T47D (cell line): ENCODE measurements around the gene CAMKMT.

Experiments
- DNase-seq, 2 experiments: peaks; one replicate each; pipeline versions ENCODE4 v3.0.0 to v3.0.0-alpha.2; 2011 to 2012; ENCODE audit warnings: low read depth in 1 of 2, low spot score in 1 of 2
- JUND ChIP-seq: IDR thresholded peaks from 2 replicates; pipeline ENCODE4 v1.6.1; 2012; ENCODE audit warnings: low read depth
- in situ Hi-C: cut with HindIII; loops from 2 replicates; pipeline ENCODE4 v1.10.0; 2016; ENCODE audit warnings: low sequenced_read_pairs, low pct_unique_long_range_greater_than_20kb

Gene CAMKMT

DNA sequence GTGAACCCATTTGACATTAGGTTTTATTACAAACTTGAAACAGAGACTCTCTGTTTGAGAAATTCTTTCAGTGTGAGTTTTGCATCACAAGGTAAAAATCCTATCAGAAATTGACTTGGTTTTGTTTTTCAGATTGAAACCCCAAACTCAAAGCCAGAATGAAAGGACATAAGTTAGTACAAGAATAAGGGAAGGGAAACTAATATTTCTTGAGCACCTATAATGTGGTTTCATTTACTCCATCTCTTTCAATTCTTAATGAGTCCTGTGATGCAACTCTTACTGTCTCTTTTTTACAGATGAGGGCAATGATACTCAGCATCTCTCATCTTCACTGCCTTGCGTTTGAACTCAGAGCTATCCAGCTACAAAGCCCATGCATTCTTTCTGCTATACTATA is 369.8 kb downstream of the CAMKMT start:
- in situ Hi-C loops: no loop called here
- no peak for TF ChIP-seq JUND
- DNase-seq: no peak

DNA sequence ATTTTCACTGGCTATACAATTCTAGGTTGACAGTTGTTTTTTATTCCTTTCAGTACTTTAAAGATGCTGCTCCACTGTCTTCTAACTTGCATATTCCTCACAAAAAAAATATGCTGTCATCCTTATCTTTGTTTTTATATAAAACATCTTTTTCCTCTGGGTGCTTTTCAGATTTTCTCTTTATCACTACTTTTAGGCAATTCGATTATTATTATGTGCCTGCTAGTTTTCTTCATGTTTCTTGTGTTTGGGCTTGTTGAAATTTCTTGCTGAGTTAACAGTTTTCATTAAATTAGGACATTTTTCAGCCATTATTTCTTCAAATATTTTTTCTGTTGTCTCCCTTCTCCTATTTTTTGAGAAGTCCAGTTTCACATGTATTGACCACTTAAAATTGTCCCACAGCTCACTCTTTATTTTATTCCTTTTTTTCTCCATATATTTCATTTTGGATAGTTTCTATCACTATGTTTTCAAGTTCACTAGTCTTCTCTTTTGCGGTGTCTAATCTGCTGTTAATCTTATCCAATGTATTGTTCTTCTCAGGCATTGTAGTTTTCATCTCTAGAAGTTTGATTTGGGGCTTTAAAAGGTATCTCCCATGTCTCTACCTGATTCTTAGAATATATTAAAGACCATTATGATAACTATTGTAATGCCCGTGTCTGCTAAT is 374.7 kb downstream of the CAMKMT start:
- in situ Hi-C loops: no loop called here
- no peak for DNase-seq
- no peak for TF ChIP-seq JUND

DNA sequence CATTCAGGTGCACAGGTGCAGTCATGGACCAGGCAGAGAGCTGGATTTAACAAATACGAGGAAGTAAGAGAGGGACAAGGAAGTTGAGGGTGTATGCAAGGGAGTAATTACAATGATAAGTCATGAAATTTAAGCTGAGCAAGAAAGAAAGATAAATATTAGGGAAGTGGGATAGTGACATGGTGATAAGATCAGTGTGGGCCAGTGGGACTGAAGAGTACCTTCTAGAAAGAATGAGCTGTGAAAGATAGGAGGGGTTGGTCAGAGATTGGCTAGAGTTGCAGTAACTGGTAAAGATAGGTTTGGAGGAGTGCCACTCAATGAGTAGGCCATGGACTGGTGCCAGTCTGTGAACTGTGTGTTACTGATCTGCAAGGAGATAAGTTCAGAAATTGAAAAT is 378.9 kb downstream of the CAMKMT start:
- DNase-seq: no peak
- in situ Hi-C loops: no loop called here
- no peak for TF ChIP-seq JUND

DNA sequence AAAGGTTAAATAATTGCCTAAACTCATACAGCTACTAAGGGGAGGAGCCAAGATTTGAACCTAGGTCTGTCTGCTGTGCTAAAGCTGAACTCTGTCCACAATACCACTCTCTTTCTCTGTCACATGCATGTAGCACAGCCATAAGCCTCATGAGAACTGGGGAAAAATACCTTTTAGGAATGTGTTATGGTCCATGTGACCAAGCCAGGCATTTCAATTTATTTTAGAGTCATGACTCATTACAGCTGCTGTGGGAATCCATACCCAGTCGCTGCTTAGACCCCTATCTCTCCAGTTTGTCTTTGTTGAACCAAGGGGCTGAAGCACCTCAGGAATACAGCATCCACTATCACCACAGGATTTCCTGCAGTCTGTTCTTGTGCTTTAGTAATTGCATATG is 379.8 kb downstream of the CAMKMT start:
- no peak for TF ChIP-seq JUND
- in situ Hi-C loops: no loop called here
- no peak for DNase-seq

DNA sequence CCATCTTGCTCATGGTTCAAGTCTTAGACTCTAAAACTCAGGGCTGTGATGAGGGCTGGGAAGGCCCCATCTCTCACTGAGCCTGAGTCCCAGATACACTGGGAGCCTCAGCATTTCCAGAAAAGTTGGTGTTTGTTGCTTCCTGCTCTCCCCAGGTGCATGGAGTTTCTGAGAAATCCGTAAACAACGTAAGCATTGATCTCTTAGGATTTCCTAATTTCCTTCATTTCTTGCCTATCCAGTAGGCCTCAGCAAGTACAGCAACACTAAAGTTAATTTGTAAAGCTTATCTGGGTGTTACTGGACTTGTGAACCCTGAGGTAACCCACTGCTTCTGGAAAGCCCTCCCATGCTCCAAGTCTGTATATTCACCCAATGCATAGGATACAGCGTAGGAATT is 380.3 kb downstream of the CAMKMT start:
- in situ Hi-C loops: no loop called here
- DNase-seq: no peak
- TF ChIP-seq JUND: no peak

DNA sequence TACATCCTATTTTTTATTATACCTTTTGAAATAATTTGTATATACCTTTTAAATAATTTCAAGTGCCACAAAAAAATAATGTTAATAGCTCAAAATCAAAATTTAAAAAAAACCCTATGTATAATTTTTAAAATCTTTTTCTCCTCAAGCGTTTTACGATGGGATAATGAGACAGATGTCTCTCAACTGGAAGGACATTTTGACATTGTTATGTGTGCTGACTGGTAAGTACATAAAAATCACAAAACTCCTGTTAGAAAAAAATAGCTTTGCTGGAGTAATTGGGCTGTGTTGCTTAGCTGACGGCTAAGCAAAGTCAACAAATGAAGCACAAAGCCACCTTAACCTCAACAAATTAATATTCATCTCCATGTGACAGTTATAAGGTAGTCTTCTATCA is 381.7 kb downstream of the CAMKMT start:
- in situ Hi-C loops: no loop called here
- no peak for DNase-seq
- TF ChIP-seq JUND: no peak

DNA sequence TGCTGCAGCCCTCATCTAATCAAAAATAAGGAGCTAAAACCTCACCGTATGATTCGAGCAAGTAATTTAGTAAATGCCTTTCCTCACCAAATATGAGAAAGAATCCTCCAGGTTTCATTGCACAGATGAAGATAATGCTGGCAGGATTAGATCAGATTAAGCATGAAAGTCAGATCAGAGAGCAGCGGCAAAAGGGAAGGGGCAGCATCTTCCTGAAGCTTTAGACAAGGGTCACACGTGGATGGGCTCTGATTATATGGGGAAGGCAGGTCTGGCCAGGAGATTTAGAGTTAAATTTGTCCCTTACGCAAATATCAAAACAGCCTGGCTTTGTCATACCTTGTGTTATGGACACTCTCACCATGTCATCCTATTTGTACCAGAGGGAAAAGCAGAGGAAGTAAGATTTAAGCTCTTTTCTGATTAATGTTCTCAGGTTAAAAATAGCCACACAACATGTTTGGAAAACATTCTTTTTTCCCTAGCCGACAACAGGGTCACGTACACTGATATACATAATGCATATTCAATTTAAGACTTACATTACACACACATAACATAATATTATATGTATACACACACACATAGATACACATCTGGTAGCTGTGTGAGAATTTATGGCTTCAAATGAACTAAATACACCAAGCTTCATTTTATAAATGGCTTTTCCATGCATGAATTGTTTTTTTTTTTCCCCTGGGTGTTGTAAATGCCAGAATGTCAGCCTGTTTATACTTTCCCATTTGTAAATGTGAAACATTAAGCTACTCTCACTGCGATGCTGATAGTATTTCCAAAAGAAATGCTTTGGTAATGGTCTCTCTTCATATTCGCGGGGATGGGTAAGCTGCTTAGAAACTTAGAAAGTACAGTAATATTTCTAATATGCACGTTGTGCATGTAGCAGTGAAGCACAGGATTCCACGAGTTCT is 383.5 kb downstream of the CAMKMT start:
- no peak for DNase-seq
- in situ Hi-C loops: no loop called here
- no peak for TF ChIP-seq JUND

DNA sequence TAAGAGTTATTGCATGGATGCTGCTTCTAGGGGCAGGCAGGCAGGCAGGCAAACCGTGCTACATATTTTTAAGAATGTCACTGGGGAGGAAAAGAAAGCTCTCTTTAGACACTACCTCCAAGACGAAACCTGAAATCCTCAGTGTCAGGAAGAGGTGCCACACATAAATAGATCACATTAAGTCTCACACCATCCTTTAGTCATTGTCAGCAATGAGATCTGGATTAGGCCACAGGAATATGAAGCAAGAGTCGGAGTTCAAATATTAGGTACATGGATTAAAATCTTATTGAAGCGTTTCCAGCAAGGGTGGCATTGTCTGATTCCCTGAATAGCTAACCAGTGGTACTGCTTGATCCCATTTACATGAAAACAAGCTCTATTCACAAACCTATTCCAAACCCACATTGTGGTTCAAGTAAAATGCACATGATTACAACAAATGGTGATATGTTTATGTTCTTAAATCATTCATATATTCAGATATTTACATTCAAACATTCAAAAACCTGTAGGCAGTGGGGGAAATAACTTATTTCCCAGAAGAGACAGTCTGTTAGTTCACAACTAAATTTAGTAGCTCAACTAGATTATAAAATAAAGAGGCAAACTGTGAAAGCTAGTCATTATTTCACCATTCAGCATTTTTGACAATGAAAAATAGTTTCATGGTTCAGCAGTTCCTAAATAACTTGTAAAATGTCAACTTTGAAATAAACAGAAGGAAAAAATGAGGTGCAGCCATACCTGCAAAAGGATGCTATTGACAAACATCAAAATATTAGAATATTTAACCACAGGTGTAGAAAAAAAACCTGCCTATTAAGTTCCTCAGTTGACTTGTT is 384.4 kb downstream of the CAMKMT start:
- in situ Hi-C loops: no loop called here
- no peak for DNase-seq
- TF ChIP-seq JUND: no peak

DNA sequence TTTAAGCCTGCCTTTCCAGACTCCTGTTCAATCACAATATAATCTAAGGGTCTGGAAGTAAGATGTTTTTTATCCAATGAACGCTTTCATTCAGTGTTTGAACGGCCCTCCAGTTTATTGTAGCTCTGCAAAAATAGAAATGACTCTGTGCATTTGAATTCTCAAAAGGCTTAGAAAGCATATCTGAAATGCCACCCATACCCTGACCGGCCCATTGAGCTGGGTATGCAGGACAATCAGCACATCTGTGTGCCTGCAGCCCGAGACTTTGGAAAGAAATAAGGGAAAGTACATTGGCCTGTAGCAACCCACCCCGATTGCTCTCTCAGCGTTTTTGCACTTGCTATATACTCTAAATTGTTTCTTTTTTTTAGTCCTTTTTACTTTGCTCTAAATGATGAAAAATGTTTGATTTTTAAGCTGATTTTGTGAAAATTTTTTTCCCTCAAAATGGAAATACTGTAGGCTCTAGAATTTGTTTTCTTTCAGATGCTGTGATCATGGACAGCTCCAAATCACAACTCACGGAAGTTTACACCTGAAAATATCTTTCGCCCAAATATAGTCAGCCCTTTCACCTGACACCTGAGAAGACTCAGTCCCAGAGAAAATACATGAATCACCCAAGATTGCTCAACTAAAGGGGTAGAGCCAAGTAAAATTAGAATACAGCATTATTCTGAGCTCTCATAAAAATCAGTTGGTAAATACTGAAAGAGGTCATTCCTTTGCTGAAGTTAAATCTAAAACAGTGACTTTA is 385.3 kb downstream of the CAMKMT start:
- in situ Hi-C loops: no loop called here
- peak in 1 of 2 experiments; percentile 12 for DNase-seq
- no peak for TF ChIP-seq JUND

DNA sequence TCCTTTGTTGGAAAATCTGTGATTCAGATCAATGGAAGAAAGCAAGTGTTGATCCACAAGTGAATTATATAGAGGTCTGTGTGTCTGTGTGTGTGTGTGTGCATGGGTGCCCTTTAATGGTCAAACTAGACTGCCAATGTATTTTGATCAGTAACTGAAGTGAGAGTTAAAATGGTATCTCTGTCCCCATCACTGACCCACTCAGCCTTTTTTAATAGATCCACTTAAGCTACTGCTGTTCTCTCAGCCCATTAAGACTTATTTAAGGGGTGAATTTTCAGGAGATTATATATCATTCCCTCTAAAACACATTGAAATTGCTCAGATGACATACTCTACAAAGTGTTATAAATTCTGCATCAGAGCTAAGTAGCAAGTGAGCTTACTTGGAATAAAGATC is 386.0 kb downstream of the CAMKMT start:
- no peak for DNase-seq
- no peak for TF ChIP-seq JUND
- in situ Hi-C loops: no loop called here

DNA sequence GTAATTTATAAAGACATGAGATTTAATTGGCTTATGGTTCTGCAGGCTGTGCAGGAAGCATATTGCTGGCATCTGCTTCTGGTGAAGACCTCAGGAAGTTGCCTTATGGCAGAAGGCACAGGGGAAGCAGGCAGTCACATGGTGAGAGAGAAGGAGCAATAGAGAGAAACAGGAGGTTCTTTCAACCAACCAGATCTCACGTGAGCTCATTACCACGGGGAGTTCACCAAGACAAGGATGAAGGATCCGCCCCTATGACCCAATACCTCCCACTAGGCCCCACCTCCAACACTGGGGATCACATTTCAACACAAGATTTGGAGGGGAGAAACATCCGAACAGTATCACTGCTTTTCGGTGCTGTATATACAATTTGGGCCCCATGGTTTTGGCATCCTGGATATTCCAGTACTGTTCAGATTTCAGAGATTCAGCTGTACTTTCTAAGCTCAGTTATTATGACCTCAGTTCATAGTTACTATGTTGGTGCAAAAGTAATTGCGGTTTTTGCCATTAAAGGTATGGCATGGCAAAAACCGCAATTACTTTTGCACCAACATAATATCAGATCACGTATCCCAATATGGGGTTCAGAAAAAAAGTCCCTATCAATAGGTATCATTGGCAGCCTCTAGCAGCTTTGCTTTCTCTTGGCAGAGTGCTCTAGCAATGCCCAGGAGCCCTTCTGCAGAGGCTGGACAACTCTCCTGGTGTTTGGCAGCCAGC is 390.2 kb downstream of the CAMKMT start:
- TF ChIP-seq JUND: no peak
- in situ Hi-C loops: no loop called here

DNA sequence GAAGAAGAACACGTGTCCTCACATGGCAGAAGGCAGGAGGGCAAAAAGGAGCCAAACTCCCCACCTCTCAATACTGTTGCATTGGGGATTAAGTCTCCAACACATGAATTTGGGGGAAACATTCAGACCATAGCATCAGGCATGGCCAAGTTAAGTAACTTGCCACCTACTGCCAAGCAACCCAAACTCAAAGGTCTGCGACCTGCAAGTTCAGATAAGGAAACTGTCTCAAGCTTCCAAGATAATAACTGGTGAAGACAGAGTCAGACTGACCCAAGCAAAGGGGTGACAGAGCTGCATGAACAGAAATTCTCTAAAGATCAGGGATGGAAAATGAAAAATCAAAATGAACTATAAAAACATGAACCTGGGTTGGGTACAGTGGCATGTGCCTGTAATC is 391.0 kb downstream of the CAMKMT start:
- in situ Hi-C loops: no loop called here
- TF ChIP-seq JUND: no peak
- DNase-seq: no peak

More for the DNA sequence above, 390.2 kb downstream of the CAMKMT start:
- DNase-seq: peak in 1 of 2 experiments; percentile 8
